ENCODE results near the gene AMN. TPM values are rescaled to one million over a fixed set of nuclear protein-coding genes. Genes with fewer than 3 reads are reported as not detected.

Gene AMN
- total and polyA plus RNA-seq, 4 donors: 2.1 to 51.2 (median 8.6) TPM

- no peaks in the 10 kb centered on the region for H3K9me3 ChIP-seq (ENCODE audit: control insufficient read depth in 4 of 4, low read length in 3 of 4)
- no peak overlapping the region for H3K27ac ChIP-seq (ENCODE audit: low read depth in 1 of 2, low read length in 2 of 2)
- H3K9ac ChIP-seq (ENCODE audit: low read depth in 1 of 2, low read length in 2 of 2): no peak overlapping the region
- H3K4me3 ChIP-seq (ENCODE audit: low read depth in 1 of 3, low read length in 3 of 3): no peak overlapping the region
- no peaks in the 10 kb centered on the region for H3K36me3 ChIP-seq (ENCODE audit: control insufficient read depth in 4 of 4, insufficient read depth in 3 of 4, low read depth in 1 of 4, low read length in 3 of 4)
- TF ChIP-seq CTCF (IDR thresholded peaks at IDR 0.05; ENCODE audit: low read depth, low read length, missing input control) (no peak), YY1 (IDR thresholded peaks at IDR 0.05) (no peak), SP1 (IDR thresholded peaks at IDR 0.05) (no peak), TAF1 (conservative IDR thresholded peaks at IDR 0.05) (no peak), NR2F2 (IDR thresholded peaks at IDR 0.05) (no peak)
- no peak for DNase-seq (ENCODE audit: low spot score)
- H3K27me3 ChIP-seq (ENCODE audit: control insufficient read depth in 4 of 4, insufficient read depth in 4 of 4, low read length in 3 of 4): peaks cover 0 to 2% (median 0%) of the 10 kb centered on the region in 4 donors
- H3K4me1 ChIP-seq (ENCODE audit: control insufficient read depth in 4 of 4, insufficient read depth in 4 of 4, low read length in 3 of 4): peaks cover 13 to 33% (median 26%) of the 10 kb centered on the region in 4 donors
- WGBS: 77% methylated on average over 19 of the region's 19 CpGs
These were observed 4.9 kb downstream of the AMN start for GRCh38 chr14:102927346-102927877.

GRCh38 chr14:102927878-102928411, 5.5 kb downstream of the AMN start:
- Histone ChIP-seq H3K4me3 (ENCODE audit: low read depth in 1 of 3, low read length in 3 of 3) (peak overlapping the region in 1 of 3 donors; percentile 35), H3K9me3 (ENCODE audit: control insufficient read depth in 4 of 4, low read length in 3 of 4) (no peaks in the 10 kb centered on the region), H3K27ac (ENCODE audit: low read depth in 1 of 2, low read length in 2 of 2) (no peak overlapping the region), H3K36me3 (ENCODE audit: control insufficient read depth in 4 of 4, insufficient read depth in 3 of 4, low read depth in 1 of 4, low read length in 3 of 4) (no peaks in the 10 kb centered on the region), H3K27me3 (ENCODE audit: control insufficient read depth in 4 of 4, insufficient read depth in 4 of 4, low read length in 3 of 4) (peaks cover 0 to 2% (median 0%) of the 10 kb centered on the region in 4 donors), H3K4me1 (ENCODE audit: control insufficient read depth in 4 of 4, insufficient read depth in 4 of 4, low read length in 3 of 4) (peaks cover 11 to 30% (median 21%) of the 10 kb centered on the region in 4 donors), H3K9ac (ENCODE audit: low read depth in 1 of 2, low read length in 2 of 2) (no peak overlapping the region)
- WGBS: 38% methylated on average over 35 of the region's 35 CpGs
- no peak for DNase-seq (ENCODE audit: low spot score)
- no peak for TF ChIP-seq ATF3 (IDR thresholded peaks at IDR 0.05)
- no peak for TF ChIP-seq RXRA (IDR thresholded peaks at IDR 0.05)
- TF ChIP-seq GABPA (IDR thresholded peaks at IDR 0.05 in 1 of 2, conservative IDR thresholded peaks at IDR 0.05 in 1 of 2): no peak
- no peak for TF ChIP-seq CTCF (IDR thresholded peaks at IDR 0.05; ENCODE audit: low read depth, low read length, missing input control)
- TF ChIP-seq FOXA1 (IDR thresholded peaks at IDR 0.05): no peak
- no peak for TF ChIP-seq SP1 (IDR thresholded peaks at IDR 0.05)
- no peak for TF ChIP-seq MAX (IDR thresholded peaks at IDR 0.05)

Measured in liver (tissue), 9 donors.